Measurements from ENCODE around the gene ZSCAN29.
"Not testable (repeated sequence)": the region's sequence is repeated elsewhere in the genome, so short reads cannot be mapped to it uniquely, and the experiment has no call there.

Gene ZSCAN29

GRCh38 chr15:43370975-43371974, at the start of gene ZSCAN29, which contains the start of gene TUBGCP4:
ZSCAN29 (minus strand) TSS chr15:43371043; CDS start chr15:43369913, 1,130 bp downstream.
TUBGCP4 (plus strand) TSS chr15:43371101; CDS start chr15:43371355, 254 bp downstream.
- peak; percentile 75 to 76 for DNase-seq

- DNase-seq: no peak
Measured at GRCh38 chr15:43420435-43420834, 49.6 kb upstream of the ZSCAN29 start.

GRCh38 chr15:43414196-43414595, 43.4 kb upstream of the ZSCAN29 start:
- DNase-seq: no peak

- DNase-seq: no peak
Measured at GRCh38 chr15:43412096-43412495, 41.3 kb upstream of the ZSCAN29 start.

- no peak for DNase-seq
Measured at GRCh38 chr15:43410572-43411214, 39.9 kb upstream of the ZSCAN29 start.

GRCh38 chr15:43408789-43409188, 37.9 kb upstream of the ZSCAN29 start:
- DNase-seq: no peak

GRCh38 chr15:43406808-43407207, 36.0 kb upstream of the ZSCAN29 start:
- DNase-seq: no peak

- no peak for DNase-seq
Measured at GRCh38 chr15:43406189-43406588, 35.3 kb upstream of the ZSCAN29 start.

- no peak for DNase-seq
Measured at GRCh38 chr15:43404130-43404529, 33.3 kb upstream of the ZSCAN29 start.

- no peak for DNase-seq
Measured at GRCh38 chr15:43403616-43404015, 32.8 kb upstream of the ZSCAN29 start.

- no peak for DNase-seq
Measured at GRCh38 chr15:43402255-43402654, 31.4 kb upstream of the ZSCAN29 start.

- not testable (repeated sequence) for DNase-seq
Measured at GRCh38 chr15:43393592-43393991, 22.7 kb upstream of the ZSCAN29 start.

GRCh38 chr15:43390723-43391122, 19.9 kb upstream of the ZSCAN29 start:
- DNase-seq: no peak

- DNase-seq: no peak
Measured at GRCh38 chr15:43383070-43383469, 12.2 kb upstream of the ZSCAN29 start.

GRCh38 chr15:43382310-43382709, 11.5 kb upstream of the ZSCAN29 start:
- no peak for DNase-seq

- no peak for DNase-seq
Measured at GRCh38 chr15:43378601-43379000, 7.8 kb upstream of the ZSCAN29 start.

- peak; percentile 9 to 29 for DNase-seq
Measured at GRCh38 chr15:43376017-43376705, 5.3 kb upstream of the ZSCAN29 start.

- no peak for DNase-seq
Measured at GRCh38 chr15:43370310-43370974, 401 bp downstream of the ZSCAN29 start.

- no peak for DNase-seq
Measured at GRCh38 chr15:43361313-43361903, 9.4 kb downstream of the ZSCAN29 start.

GRCh38 chr15:43360821-43361220, 10.0 kb downstream of the ZSCAN29 start:
- no peak for DNase-seq

- no peak for DNase-seq
Measured at GRCh38 chr15:43352693-43353382, 18.0 kb downstream of the ZSCAN29 start.

GRCh38 chr15:43347114-43347513, 23.7 kb downstream of the ZSCAN29 start:
- DNase-seq: no peak
